NCI-H748 (cell line): Measurements from ENCODE around the gene ARVCF.
A peak's percentile ranks its signal among the peaks of the same experiment; 100 is the strongest.

ENCODE experiments used
- DNase-seq: peaks from one replicate; lab custom pipeline; 2025; ENCODE audit not compliant: unreplicated experiment; lab: John Stamatoyannopoulos, UW

The ARVCF gene

GRCh38 chr22:20016734-20017621, at the start of gene ARVCF:
ARVCF (minus strand) TSS chr22:20016823; CDS start chr22:19990794, 26,029 bp downstream.
- peak; percentile 87 for DNase-seq

- no peak for DNase-seq
Observed at GRCh38 chr22:20065896-20066616, 49.4 kb upstream of the ARVCF start.

- no peak for DNase-seq
Observed at GRCh38 chr22:20064545-20065262, 48.1 kb upstream of the ARVCF start.

GRCh38 chr22:20064140-20064480, 47.5 kb upstream of the ARVCF start:
- DNase-seq: no peak

- no peak for DNase-seq
Observed at GRCh38 chr22:20063271-20064139, 46.9 kb upstream of the ARVCF start.

GRCh38 chr22:20062766-20063083, 46.1 kb upstream of the ARVCF start:
- DNase-seq: no peak

GRCh38 chr22:20062043-20062765, 45.6 kb upstream of the ARVCF start:
- no peak for DNase-seq

GRCh38 chr22:20061481-20061861, 44.8 kb upstream of the ARVCF start:
- no peak for DNase-seq

GRCh38 chr22:20060700-20061480, 44.3 kb upstream of the ARVCF start:
- DNase-seq: no peak

GRCh38 chr22:20058989-20059770, 42.6 kb upstream of the ARVCF start:
- no peak for DNase-seq

- DNase-seq: no peak
Observed at GRCh38 chr22:20057596-20058268, 41.1 kb upstream of the ARVCF start.

GRCh38 chr22:20056696-20057386, 40.2 kb upstream of the ARVCF start:
- DNase-seq: no peak

GRCh38 chr22:20056161-20056560, 39.5 kb upstream of the ARVCF start:
- no peak for DNase-seq

- DNase-seq: no peak
Observed at GRCh38 chr22:20055654-20056053, 39.0 kb upstream of the ARVCF start.

- DNase-seq: no peak
Observed at GRCh38 chr22:20055144-20055543, 38.5 kb upstream of the ARVCF start.

GRCh38 chr22:20054485-20054884, 37.9 kb upstream of the ARVCF start:
- DNase-seq: no peak

GRCh38 chr22:20054034-20054427, 37.4 kb upstream of the ARVCF start:
- no peak for DNase-seq
